ENCODE data around the gene CLMN.
A peak's percentile ranks its signal among the peaks of the same experiment; 100 is the strongest.
"Not testable (repeated sequence)": the region's sequence is repeated elsewhere in the genome, so short reads cannot be mapped to it uniquely, and the experiment has no call there.

The CLMN gene

GRCh38 chr14:95285566-95285965 is 34.1 kb downstream of the CLMN start:
- DNase-seq (ENCODE audit: low spot score), result no peak

GRCh38 chr14:95283802-95284201 is 35.9 kb downstream of the CLMN start:
- DNase-seq (ENCODE audit: low spot score), result not testable (repeated sequence)

- not testable (repeated sequence) for DNase-seq (ENCODE audit: low spot score)
These were observed 36.7 kb downstream of the CLMN start for GRCh38 chr14:95282986-95283380.

- DNase-seq (ENCODE audit: low spot score), result no peak
These were observed 37.2 kb downstream of the CLMN start for GRCh38 chr14:95282354-95282985.

- DNase-seq (ENCODE audit: low spot score), result no peak
These were observed 38.0 kb downstream of the CLMN start for GRCh38 chr14:95281560-95282176.

GRCh38 chr14:95275494-95275893 is 44.2 kb downstream of the CLMN start:
- no peak for DNase-seq (ENCODE audit: low spot score)

- no peak for DNase-seq (ENCODE audit: low spot score)
These were observed 44.8 kb downstream of the CLMN start for GRCh38 chr14:95274874-95275273.

- DNase-seq (ENCODE audit: low spot score), result no peak
These were observed 45.4 kb downstream of the CLMN start for GRCh38 chr14:95274279-95274678.

GRCh38 chr14:95273001-95273978 is 46.4 kb downstream of the CLMN start:
- no peak for DNase-seq (ENCODE audit: low spot score)

GRCh38 chr14:95272057-95272456 is 47.7 kb downstream of the CLMN start:
- no peak for DNase-seq (ENCODE audit: low spot score)

- DNase-seq (ENCODE audit: low spot score), result no peak
These were observed 49.5 kb downstream of the CLMN start for GRCh38 chr14:95270203-95270602.

GRCh38 chr14:95269493-95269892 is 50.2 kb downstream of the CLMN start:
- DNase-seq (ENCODE audit: low spot score), result no peak

GRCh38 chr14:95268350-95268749 is 51.4 kb downstream of the CLMN start:
- no peak for DNase-seq (ENCODE audit: low spot score)

GRCh38 chr14:95267306-95267705 is 52.4 kb downstream of the CLMN start:
- DNase-seq (ENCODE audit: low spot score), result no peak

- peak; percentile 78 for DNase-seq (ENCODE audit: low spot score)
These were observed 54.3 kb downstream of the CLMN start for GRCh38 chr14:95265106-95266094.

GRCh38 chr14:95264271-95264973 is 55.3 kb downstream of the CLMN start:
- DNase-seq (ENCODE audit: low spot score), result no peak

- no peak for DNase-seq (ENCODE audit: low spot score)
These were observed 56.0 kb downstream of the CLMN start for GRCh38 chr14:95263527-95264231.

- DNase-seq (ENCODE audit: low spot score), result no peak
These were observed 57.2 kb downstream of the CLMN start for GRCh38 chr14:95262511-95262891.

- no peak for DNase-seq (ENCODE audit: low spot score)
These were observed 57.8 kb downstream of the CLMN start for GRCh38 chr14:95261616-95262510.
